Neural cell (in vitro differentiated cells): ENCODE data around the gene CCDC154. TPM values are rescaled to one million over a fixed set of nuclear protein-coding genes. Genes with fewer than 3 reads are reported as not detected.

Source experiments
- H2AFZ ChIP-seq: fragments of 200-600, 300-800 bp; sonication (generic), shearing (Covaris generic); 2 replicates; pipeline ENCODE4 v1.6.0; 2014; ENCODE audit warnings: low read depth, mild to moderate bottlenecking, antibody characterized with exemption, low read length, moderate library complexity
- H3F3A ChIP-seq: fragments of 200-600 bp; shearing (Covaris generic); 2 replicates; pipeline ENCODE4 v1.6.1; 2016; ENCODE audit warnings: mild to moderate bottlenecking, moderate library complexity, mixed read lengths, antibody characterized with exemption, low read length; ENCODE audit not compliant: insufficient read depth, poor library complexity, severe bottlenecking
- H3K27ac ChIP-seq: fragments of 200-600, 300-800 bp; sonication (generic), shearing (Covaris generic); 2 replicates; pipeline ENCODE4 v1.5.1; 2014; ENCODE audit warnings: mild to moderate bottlenecking, low read length, moderate library complexity
- H3K27me3 ChIP-seq: fragments of 300-800, 200-600 bp; sonication (generic), shearing (Covaris generic); 2 replicates; pipeline ENCODE4 v1.6.0; 2014; ENCODE audit warnings: mild to moderate bottlenecking, low read depth, low read length, moderate library complexity; ENCODE audit not compliant: insufficient read depth
- H3K36me3 ChIP-seq: fragments of 300-800, 200-600 bp; sonication (generic), shearing (Covaris generic); 2 replicates; pipeline ENCODE4 v1.5.1; 2014; ENCODE audit warnings: mild to moderate bottlenecking, antibody characterized with exemption, low read length, moderate library complexity; ENCODE audit not compliant: insufficient read depth
- H3K4me2 ChIP-seq: fragments of 300-800, 200-600 bp; sonication (generic), shearing (Covaris generic); 2 replicates; pipeline ENCODE4 v1.6.0; 2014; ENCODE audit warnings: mild to moderate bottlenecking, low read length
- H3K4me3 ChIP-seq: fragments of 300-800, 200-600 bp; sonication (generic), shearing (Covaris generic); 2 replicates; pipeline ENCODE4 v1.5.1; 2014; ENCODE audit warnings: mild to moderate bottlenecking, low read length, moderate library complexity
- H3K79me2 ChIP-seq: fragments of 200-600 bp; shearing (Covaris generic); replicated peaks from 2 replicates; pipeline ENCODE4 v1.6.0; 2014; ENCODE audit warnings: mild to moderate bottlenecking, low read length, moderate library complexity; ENCODE audit not compliant: insufficient read depth
- H3K9ac ChIP-seq: fragments of 300-800, 200-600 bp; sonication (generic), shearing (Covaris generic); 2 replicates; pipeline ENCODE4 v1.6.1; 2016; ENCODE audit warnings: mild to moderate bottlenecking, low read length, mixed read lengths
- H3K9me2 ChIP-seq: fragments of 200-600 bp; shearing (Covaris generic); 2 replicates; pipeline ENCODE4 v1.6.1; 2016; ENCODE audit warnings: mild to moderate bottlenecking, low read length, mixed read lengths; ENCODE audit not compliant: insufficient read depth
- H3K9me3 ChIP-seq: fragments of 200-600, 300-800 bp; sonication (generic), shearing (Covaris generic); 2 replicates; pipeline ENCODE4 v1.6.1; 2016; ENCODE audit warnings: mild to moderate bottlenecking, mixed run types, low read length, moderate library complexity, mixed read lengths
- H4K20me1 ChIP-seq: fragments of 200-600 bp; shearing (Covaris generic); 2 replicates; pipeline ENCODE4 v1.6.1; 2016; ENCODE audit warnings: mild to moderate bottlenecking, mixed run types; ENCODE audit not compliant: insufficient read depth
- CTCF ChIP-seq: fragments of 450-650 bp; IDR thresholded peaks from 2 replicates; pipeline ENCODE4 v1.5.1; 2014; ENCODE audit warnings: antibody characterized with exemption, mild to moderate bottlenecking, moderate library complexity; ENCODE audit not compliant: poor library complexity, severe bottlenecking
- EP300 ChIP-seq: fragments of 450-650 bp; conservative IDR thresholded peaks from 2 replicates; pipeline ENCODE4 v1.6.1; 2014; ENCODE audit warnings: antibody characterized with exemption, mild to moderate bottlenecking, moderate library complexity; ENCODE audit not compliant: poor library complexity, severe bottlenecking
- EZH2 ChIP-seq: fragments of 200-600, 300-800 bp; shearing (Covaris generic), sonication (generic); IDR thresholded peaks from 2 replicates; pipeline ENCODE4 v1.6.1; 2014; ENCODE audit warnings: antibody characterized with exemption, low read length, borderline replicate concordance, mild to moderate bottlenecking; ENCODE audit not compliant: insufficient read depth, poor library complexity, severe bottlenecking
- MXI1 ChIP-seq: fragments of 450-650 bp; conservative IDR thresholded peaks from 2 replicates; pipeline ENCODE4 v1.6.1; 2014; ENCODE audit warnings: antibody characterized with exemption, mild to moderate bottlenecking; ENCODE audit not compliant: poor library complexity, severe bottlenecking
- POLR2AphosphoS5 ChIP-seq: IDR thresholded peaks from 2 replicates; pipeline ENCODE4 v1.6.1; 2012
- RAD21 ChIP-seq: fragments of 450-650 bp; conservative IDR thresholded peaks from 2 replicates; pipeline ENCODE4 v1.6.1; 2014; ENCODE audit warnings: antibody characterized with exemption, mild to moderate bottlenecking, moderate library complexity
- REST ChIP-seq: IDR thresholded peaks from 2 replicates; pipeline ENCODE4 v1.6.1; 2012; ENCODE audit warnings: borderline replicate concordance
- SMC3 ChIP-seq: fragments of 450-650 bp; conservative IDR thresholded peaks from 2 replicates; pipeline ENCODE4 v1.6.1; 2014; ENCODE audit warnings: antibody characterized with exemption, mild to moderate bottlenecking, moderate library complexity; ENCODE audit not compliant: poor library complexity
- TAF1 ChIP-seq: IDR thresholded peaks from 2 replicates; pipeline ENCODE4 v1.6.1; 2012; ENCODE audit warnings: low read depth
- polyA plus RNA-seq: library from polyadenylated mRNA; depleted of rRNA; stranded (reverse); fragments of >200 nt; gene quantifications from 2 replicates; pipeline ENCODE4 v1.2.3, GENCODE V29; 2014

The CCDC154 gene
- polyA plus RNA-seq, 1 donor from 2014 or later: 3.3 TPM

- TF ChIP-seq CTCF: no peak
These were observed 12.6 kb upstream of the CCDC154 start (continued) for GRCh38 chr16:1456951-1457350.

DNA sequence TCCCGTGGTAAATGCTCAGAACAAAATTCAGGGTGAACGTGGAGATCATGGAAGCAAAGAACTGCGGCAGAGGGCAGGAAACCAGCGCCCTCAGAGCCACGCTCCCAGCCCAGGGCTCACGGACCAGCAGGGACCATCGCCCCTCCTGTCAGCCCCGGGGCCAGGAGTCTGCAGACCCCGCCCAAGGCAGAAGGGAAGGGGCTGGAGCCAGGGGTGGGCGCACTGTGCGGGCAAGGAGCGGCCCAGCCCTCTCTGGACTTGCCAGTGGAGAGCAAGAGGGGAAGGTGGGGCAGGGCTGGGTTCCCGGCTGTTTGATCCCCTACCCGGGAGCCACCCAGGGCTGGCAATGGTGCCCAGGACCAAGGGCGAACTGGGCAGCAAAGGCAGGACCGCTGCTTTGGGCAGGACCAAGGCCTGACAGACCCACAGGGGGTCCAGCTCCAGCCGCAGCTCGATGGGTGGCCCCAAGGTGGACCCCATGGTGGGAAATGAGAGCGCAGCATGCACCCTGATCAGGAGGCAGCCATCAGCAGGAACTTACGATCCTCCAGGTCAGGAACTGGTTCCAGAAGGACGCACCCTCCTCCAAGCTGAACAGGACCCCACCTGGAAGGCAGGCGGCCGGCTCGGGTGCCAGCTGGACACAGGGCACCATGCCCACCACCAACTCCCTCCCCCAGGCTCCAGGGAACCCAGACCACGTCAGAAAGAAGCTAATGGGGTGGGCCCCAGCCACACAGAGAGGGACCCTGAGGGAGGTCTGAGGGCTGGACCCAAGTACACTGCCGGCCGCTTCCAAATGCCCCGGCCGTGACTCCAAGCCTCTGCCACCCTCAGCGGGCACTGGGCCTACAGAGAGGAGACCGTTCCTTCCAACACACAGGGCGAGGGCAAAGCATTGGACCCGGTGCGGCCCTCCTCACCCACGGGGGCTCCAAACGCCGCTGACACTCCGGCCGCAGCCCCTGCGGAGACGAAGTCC, 11.1 kb upstream of the CCDC154 start:
- no peaks in the 10 kb centered on the region for H3K36me3 ChIP-seq
- H4K20me1 ChIP-seq: no peaks in the 10 kb centered on the region

More for the DNA sequence above, 11.1 kb upstream of the CCDC154 start:
- Histone ChIP-seq H3K79me2 (no peaks in the 10 kb centered on the region), H3K27me3 (no peaks in the 10 kb centered on the region), H3K9me2 (no peaks in the 10 kb centered on the region), H3K27ac (no peak overlapping the region), H3F3A (no peaks in the 10 kb centered on the region), H3K4me2 (no peak overlapping the region), H3K4me3 (no peak overlapping the region), H3K9me3 (no peaks in the 10 kb centered on the region), H3K9ac (no peak overlapping the region), H2AFZ (no peak overlapping the region)
- no peak for TF ChIP-seq EZH2
- no peak for TF ChIP-seq EP300
- TF ChIP-seq RAD21: no peak
- no peak for TF ChIP-seq POLR2AphosphoS5
- no peak for TF ChIP-seq TAF1
- no peak for TF ChIP-seq CTCF
- TF ChIP-seq MXI1: no peak
- TF ChIP-seq REST: no peak
- no peak for TF ChIP-seq SMC3
